Activated naive CD4-positive, alpha-beta T cell treated with anti-CD3 and anti-CD28 coated beads, Interleukin-2, amount 50 U/mL, for 72 hours (primary cell): ENCODE measurements around the gene DPYSL5. TPM values are rescaled to one million over a fixed set of nuclear protein-coding genes. Genes with fewer than 3 reads are reported as not detected.
"Not testable (repeated sequence)": the region's sequence is repeated elsewhere in the genome, so short reads cannot be mapped to it uniquely, and the experiment has no call there.

Source experiments
- ATAC-seq, 2 donors: fragments of 150-1000 bp; cut with Tn5 transposase; 2 replicates each; pipeline ENCODE4 v1.10.0; 2021; ENCODE audit warnings: mild to moderate bottlenecking in 2 of 2, moderate library complexity in 2 of 2
- DNase-seq, 2 donors: peaks; one replicate each; pipeline ENCODE4 v3.0.0; 2021 to 2022; ENCODE audit warnings: low spot score in 2 of 2
- H3K27ac Mint-ChIP-seq, 2 donors: one replicate each; pipeline ENCODE4 v1.8.0; 2022; ENCODE audit warnings: mild to moderate bottlenecking in 2 of 2, mixed read lengths in 2 of 2
- H3K36me3 Mint-ChIP-seq, 2 donors: one replicate each; pipeline ENCODE4 v1.8.0; 2022; ENCODE audit warnings: mixed read lengths in 2 of 2
- H3K9me3 Mint-ChIP-seq, 2 donors: one replicate each; pipeline ENCODE4 v1.8.0; 2022; ENCODE audit warnings: mixed read lengths in 2 of 2
- total RNA-seq, 2 donors: library from RNA; stranded (reverse); gene quantifications; one replicate each; pipeline ENCODE4 v1.2.3, GENCODE V29; 2022

Gene DPYSL5
- total RNA-seq, 2 donors from 2014 or later: not detected

DNA sequence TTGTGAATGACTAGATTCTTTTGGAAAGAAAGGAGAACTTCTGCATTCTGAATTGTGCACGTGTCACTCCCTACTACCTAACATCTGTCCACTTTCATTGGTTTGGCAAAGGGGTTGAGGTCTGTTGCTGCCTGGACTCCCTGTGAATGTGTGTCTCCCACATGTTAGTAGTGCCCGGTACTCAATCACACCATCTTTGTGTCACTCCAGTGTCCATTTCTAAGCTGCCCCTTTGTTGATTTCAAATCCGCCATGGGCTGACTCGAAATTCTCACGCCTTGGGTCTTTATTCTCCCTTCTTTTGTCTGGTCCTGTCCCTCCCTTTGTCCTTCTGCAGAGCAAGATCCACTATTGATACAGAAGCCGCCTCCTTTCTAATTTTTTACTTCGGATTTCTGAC lies 7.5 kb downstream of the DPYSL5 start:
- no peak for DNase-seq
- no peak overlapping the region for H3K27ac Mint-ChIP-seq
- H3K9me3 Mint-ChIP-seq: no peaks in the 10 kb centered on the region
- no peak for ATAC-seq
- H3K36me3 Mint-ChIP-seq: no peaks in the 10 kb centered on the region

DNA sequence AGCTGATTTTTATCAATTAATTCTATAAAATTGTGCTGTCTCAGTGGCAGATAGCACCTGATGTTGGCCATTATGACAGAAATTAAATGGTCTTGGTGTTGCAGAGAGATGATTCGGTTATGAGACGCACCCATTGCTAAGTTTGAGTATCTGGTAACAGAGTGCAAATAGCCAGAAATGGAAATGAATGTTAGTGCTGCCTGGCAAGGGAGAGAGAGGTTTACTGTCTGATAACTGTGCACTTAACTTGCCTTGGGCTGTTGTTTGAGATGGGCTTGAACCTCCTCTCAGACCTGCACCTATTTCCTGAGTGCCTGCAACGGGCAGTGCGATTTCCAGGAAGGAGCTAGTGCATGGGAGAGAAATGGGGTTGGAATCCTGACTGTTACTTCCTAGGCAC lies 11.7 kb downstream of the DPYSL5 start:
- H3K36me3 Mint-ChIP-seq: no peaks in the 10 kb centered on the region
- no peak for ATAC-seq
- no peaks in the 10 kb centered on the region for H3K9me3 Mint-ChIP-seq
- DNase-seq: no peak
- H3K27ac Mint-ChIP-seq: no peak overlapping the region

DNA sequence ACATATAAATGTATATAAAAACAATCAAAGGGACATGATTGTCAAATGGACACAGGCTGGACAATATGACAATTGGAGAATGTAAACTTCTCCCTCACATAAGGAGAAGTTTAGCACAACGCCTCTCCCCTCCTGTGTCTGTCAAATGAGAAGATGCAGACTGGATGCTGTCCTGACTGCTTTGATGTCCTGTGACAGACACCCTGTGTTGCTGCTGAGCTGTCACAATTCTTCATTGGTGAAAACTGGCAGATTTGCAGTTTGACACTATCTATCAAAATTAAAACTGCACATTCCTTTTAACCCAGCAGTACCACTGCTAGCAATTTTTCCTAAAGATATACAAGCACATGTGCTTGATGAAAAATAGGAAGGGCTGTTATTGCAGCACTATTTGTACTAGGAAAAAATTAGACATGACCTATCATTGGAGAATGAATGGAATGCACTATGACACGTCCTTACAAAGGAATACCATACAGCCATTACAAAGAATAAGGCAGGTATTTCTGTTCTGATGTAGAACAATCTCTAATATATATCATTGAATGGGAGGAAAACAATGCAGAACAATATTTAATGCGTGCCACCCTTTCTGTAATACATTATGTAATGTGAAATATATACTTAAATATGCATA lies 12.4 kb downstream of the DPYSL5 start:
- Mint-ChIP-seq H3K27ac (no peak overlapping the region), H3K9me3 (no peaks in the 10 kb centered on the region), H3K36me3 (no peaks in the 10 kb centered on the region)
- no peak for ATAC-seq
- DNase-seq: no peak

DNA sequence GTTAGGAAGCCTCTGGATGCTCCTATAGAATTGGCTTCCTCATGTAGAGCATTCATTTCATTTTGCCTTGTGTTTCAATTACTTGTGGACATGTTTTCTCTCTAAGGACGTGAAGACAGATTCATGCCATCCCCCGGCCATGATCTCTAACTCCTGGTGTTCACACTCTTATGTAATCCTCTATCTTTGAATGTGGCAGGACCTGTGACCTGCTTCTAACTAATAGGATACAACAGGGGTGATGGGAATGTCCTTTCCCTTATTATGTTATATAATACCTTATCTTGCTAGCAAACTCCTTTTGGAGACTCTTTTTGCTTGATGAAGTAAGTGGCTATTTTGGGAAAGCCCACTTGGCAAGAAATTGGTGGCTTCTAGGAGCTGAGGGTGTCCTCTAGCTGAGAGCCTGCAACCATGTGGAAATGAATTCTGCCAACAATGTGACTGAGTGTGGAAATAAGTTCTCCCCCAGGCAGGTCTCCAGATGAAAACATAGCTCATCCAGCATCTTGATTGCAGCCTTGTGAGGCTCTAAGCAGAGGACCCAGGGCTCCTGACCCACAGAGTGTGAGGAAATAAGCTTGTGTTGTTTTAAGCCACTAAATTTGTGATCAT lies 13.8 kb downstream of the DPYSL5 start:
- Mint-ChIP-seq H3K36me3 (no peaks in the 10 kb centered on the region), H3K27ac (no peak overlapping the region), H3K9me3 (no peaks in the 10 kb centered on the region)
- DNase-seq (no peak), ATAC-seq (no peak)

DNA sequence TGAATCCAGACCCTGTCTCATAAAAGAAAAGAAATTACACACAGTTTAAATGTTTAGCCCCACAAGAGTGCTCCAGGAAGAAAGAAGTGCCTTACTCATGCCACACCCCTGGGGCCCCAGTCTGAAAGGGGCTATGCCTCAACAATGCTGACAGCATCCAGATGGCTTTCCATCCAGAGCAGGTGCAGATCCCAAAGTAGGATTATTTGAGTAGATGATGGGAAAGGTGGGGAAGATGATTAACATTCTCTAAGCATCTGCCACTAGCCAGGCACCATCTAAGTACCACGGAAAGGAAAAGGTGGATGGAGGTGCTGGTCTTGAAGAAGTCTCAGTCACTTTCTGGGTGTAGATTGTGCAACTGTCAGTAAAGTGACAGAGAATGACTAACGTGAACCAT lies 16.3 kb downstream of the DPYSL5 start:
- DNase-seq: no peak
- no peak overlapping the region for H3K27ac Mint-ChIP-seq
- H3K36me3 Mint-ChIP-seq: no peaks in the 10 kb centered on the region
- no peaks in the 10 kb centered on the region for H3K9me3 Mint-ChIP-seq
- no peak for ATAC-seq

DNA sequence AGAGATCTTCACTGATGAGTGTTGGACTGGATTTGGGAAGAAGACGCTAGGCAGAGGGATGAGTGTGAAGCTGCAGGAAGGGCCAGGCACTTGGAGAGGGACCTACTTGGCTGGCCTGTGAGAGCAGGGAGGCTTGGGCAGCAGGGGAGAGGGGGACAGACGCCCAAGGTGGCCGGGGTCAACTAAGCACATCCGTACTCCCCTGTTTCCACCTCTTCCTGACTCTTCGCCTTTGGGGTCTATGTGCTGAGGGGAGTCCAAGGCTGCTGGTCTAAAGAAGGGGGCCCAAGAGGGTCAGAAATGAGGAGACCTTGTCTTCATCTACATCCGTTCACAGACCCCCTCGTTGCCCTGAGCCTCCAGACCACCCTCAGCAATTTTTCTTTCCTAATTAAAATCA lies 16.7 kb downstream of the DPYSL5 start:
- Mint-ChIP-seq H3K36me3 (no peaks in the 10 kb centered on the region), H3K27ac (no peak overlapping the region), H3K9me3 (no peaks in the 10 kb centered on the region)
- DNase-seq (no peak), ATAC-seq (no peak)

DNA sequence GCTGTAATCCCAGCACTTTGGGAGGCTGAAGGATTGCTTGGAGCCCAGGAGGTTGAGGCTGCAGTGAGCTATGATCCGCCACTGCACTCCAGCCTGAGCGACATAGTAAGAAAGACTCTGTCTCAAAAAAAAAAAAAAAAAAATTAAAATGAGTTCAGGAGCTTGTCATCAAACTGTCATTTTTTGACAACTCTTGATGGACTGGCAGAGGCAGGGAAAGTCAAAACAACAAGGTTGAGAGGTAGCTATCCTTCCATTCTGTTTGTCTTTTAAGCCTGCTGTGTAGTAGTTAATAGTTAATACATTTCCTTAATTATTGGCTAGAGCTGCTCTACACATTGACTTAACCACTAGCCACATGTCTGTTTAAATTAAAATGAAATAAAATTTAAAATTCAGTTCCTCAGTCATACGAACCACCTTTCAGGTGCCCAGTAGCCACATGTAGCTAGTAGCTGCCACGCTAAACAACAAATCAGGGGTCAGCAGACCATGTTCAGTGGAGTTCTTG lies 22.7 kb downstream of the DPYSL5 start:
- H3K36me3 Mint-ChIP-seq: no peaks in the 10 kb centered on the region
- ATAC-seq (no peak), DNase-seq (no peak)
- H3K9me3 Mint-ChIP-seq: no peaks in the 10 kb centered on the region
- no peak overlapping the region for H3K27ac Mint-ChIP-seq

DNA sequence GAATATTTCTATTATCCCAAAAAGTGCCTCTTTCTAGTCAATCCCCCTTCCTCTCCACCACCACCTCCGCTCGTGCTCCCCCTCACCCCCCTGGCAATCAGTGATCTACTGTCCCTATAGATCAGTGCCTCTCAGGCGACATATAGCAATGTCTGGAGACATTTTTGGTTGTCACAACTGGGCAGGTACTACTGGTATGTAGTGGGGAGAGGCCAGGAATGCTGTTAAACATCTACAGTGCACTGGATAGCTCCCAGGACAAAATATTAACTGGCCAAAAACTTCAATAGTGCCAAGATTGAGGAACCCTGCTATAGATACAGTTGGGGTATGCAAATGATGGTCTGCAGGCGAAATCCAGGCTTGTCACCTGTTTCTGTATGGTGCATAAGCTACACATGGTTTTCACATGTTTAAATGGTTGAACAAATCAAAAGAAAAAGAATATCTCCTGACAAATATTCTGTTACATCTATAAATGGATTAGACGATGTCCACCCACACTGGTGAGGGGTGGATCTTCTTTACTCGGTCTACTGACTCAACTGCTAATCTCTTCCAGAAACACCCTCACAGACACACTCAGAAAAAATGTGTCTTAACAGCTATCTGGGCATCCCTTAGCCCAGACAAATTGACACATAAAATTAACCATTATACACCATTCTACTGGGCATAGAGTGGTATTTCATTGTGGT lies 25.5 kb downstream of the DPYSL5 start:
- Mint-ChIP-seq H3K36me3 (no peaks in the 10 kb centered on the region), H3K9me3 (no peaks in the 10 kb centered on the region), H3K27ac (no peak overlapping the region)
- DNase-seq (no peak), ATAC-seq (no peak)

DNA sequence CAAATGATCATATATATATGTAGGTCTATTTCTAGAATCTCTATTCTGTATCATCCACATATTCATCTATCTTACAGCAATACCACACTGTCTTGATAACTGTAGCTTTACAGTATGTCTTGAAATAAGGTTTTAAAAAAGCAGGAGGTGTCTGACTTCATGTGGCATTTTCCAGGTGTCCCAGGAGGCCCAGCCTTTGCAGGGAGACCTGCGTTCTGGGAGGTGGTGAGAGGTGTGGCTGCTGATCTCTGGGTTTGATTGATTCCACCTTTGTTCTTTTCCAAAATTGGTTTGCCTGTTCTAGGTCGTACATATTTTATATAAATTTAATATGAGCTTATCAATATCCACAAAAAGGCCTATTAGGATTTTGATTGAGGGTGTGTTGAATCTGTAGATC lies 26.6 kb downstream of the DPYSL5 start:
- ATAC-seq (no peak), DNase-seq (no peak)
- no peaks in the 10 kb centered on the region for H3K9me3 Mint-ChIP-seq
- no peaks in the 10 kb centered on the region for H3K36me3 Mint-ChIP-seq
- no peak overlapping the region for H3K27ac Mint-ChIP-seq

DNA sequence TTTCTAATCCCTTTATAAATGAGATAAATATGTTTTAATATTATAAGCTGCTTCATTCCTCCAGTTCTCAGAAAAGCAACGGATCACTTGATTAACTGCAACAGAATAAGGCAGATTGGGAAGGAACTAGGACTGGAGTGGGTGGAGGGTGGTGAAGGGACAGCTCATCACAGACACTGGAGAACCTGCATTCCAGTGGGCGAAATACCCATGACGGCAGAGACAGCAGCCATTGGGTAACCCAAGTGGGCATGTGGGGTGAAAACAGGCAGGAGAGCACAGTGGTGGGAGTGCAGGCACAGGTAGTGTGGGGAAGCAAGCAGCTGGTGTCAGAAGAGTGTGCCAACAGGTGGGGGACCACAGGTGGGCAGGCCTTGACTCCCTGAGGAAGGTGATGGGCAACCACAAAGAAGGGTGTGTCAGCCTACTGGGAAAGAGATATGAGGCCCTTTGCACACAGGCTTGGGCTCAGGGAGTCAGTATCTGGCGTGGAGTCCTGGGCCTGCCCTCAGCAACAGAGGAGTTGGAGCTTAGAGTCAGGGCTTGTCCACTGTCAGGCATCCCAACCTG lies 27.2 kb downstream of the DPYSL5 start:
- no peak for ATAC-seq
- no peaks in the 10 kb centered on the region for H3K36me3 Mint-ChIP-seq
- no peaks in the 10 kb centered on the region for H3K9me3 Mint-ChIP-seq

DNA sequence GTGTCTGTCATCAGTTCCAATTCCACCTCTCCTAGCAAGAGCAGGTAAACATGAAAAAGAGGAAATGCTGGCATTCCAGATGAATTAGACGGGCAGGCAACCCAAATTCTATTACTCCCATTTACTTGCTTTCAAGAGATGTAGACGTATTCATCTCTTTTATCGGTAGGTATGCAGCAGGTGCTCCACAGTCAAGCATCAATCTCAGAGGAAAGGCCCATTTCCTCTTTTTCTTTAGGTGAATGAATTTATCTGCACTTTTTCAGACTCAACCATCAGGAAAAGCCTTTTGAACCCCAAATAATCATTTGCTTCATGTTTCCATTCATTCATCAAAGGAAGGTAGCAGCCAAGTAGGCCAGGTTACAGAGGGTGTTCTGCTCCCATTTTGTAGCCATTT lies 27.9 kb downstream of the DPYSL5 start:
- Mint-ChIP-seq H3K27ac (no peak overlapping the region), H3K9me3 (no peaks in the 10 kb centered on the region), H3K36me3 (no peaks in the 10 kb centered on the region)
- ATAC-seq: no peak
- no peak for DNase-seq

More for the DNA sequence above, 27.2 kb downstream of the DPYSL5 start:
- no peak overlapping the region for H3K27ac Mint-ChIP-seq
- no peak for DNase-seq

DNA sequence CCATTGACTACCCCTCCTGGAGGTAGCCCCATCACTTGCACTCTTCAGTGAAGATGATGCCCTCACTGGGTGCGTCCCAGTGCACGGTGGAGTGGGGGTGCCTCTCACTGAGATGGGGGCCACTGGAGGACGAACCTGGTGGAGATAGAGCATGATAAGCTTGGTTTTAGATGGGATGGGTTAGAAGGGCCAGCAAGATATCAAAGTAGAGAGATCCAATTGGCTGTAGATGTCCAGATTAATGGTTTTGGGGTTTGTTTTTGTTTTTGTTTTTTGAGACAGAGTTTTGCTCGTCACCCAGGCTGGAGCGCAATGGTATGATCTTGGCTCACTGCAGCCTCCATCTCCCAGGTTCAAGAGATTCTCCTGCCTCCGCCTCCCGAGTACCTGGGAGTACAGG lies 28.3 kb downstream of the DPYSL5 start:
- no peak for ATAC-seq
- no peaks in the 10 kb centered on the region for H3K36me3 Mint-ChIP-seq
- H3K27ac Mint-ChIP-seq: no peak overlapping the region

DNA sequence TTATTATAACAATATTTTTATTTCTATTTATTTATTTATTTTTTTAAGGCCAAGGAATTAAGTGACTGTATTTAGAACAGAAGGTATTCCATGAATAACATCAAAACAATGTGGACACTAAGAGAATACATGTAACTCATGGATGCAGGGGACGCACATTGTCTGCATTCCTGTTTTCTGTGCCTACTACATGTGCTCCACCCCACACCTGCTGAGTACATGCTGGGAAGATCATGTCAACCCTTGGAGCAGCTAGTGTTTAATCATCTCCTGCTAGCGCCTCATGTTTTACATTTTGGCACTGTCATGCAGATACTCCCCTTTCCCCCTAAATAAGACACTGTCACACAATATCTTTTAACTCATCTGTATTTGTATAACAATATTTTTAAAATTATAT lies 29.3 kb downstream of the DPYSL5 start:
- DNase-seq: no peak
- Mint-ChIP-seq H3K9me3 (no peaks in the 10 kb centered on the region), H3K27ac (no peak overlapping the region), H3K36me3 (no peaks in the 10 kb centered on the region)
- ATAC-seq: no peak

More for the DNA sequence above, 28.3 kb downstream of the DPYSL5 start:
- DNase-seq: no peak
- no peaks in the 10 kb centered on the region for H3K9me3 Mint-ChIP-seq

DNA sequence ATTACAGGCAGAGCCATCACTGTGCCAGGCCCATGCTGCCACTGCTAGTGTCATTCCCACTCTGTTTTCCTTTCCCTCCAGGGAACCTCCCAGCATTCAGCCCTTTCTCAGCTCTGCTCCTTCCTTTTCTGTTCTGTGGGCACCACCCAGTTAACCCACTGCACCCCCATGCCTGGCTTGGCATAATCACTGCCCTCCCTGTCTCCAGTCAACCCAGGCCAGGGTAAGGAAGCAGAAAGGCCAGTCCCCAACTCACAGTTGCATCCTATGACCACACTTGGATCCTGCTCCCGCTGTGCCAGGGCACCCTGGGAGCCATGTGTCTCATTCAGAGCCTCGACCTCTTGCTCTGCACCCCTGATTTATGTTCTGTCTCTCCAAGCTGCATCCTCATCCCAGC lies 32.2 kb downstream of the DPYSL5 start:
- H3K27ac Mint-ChIP-seq: no peak overlapping the region

DNA sequence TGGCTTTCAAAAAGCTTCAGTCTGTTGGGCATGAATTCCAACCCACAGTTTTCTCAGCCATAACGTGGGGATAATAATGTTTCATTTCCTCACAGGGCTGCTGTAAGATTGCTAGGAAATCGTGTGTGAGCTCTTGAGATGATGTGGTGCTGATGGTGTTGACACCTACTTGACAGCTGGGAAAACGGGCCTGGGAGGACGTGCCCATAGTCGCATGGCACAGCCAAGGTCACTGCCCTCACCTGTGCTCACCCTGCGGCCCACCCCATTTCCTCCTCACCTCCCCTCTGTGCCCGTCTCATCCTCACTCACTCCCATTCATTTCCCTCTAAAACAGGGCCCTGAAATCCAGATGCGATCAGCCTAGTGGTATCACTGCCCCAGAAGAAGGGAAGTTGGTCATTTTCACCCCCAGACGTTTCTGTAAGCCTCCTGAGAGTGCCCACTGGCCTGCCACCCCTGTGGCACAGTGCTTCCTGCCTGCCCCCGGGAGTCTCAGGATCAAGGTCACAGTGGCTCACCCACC lies 33.0 kb downstream of the DPYSL5 start:
- no peak for ATAC-seq
- H3K36me3 Mint-ChIP-seq: no peaks in the 10 kb centered on the region
- H3K9me3 Mint-ChIP-seq: no peaks in the 10 kb centered on the region
- H3K27ac Mint-ChIP-seq: no peak overlapping the region
- no peak for DNase-seq

More for the DNA sequence above, 32.2 kb downstream of the DPYSL5 start:
- DNase-seq (no peak), ATAC-seq (no peak)
- no peaks in the 10 kb centered on the region for H3K9me3 Mint-ChIP-seq
- H3K36me3 Mint-ChIP-seq: no peaks in the 10 kb centered on the region

DNA sequence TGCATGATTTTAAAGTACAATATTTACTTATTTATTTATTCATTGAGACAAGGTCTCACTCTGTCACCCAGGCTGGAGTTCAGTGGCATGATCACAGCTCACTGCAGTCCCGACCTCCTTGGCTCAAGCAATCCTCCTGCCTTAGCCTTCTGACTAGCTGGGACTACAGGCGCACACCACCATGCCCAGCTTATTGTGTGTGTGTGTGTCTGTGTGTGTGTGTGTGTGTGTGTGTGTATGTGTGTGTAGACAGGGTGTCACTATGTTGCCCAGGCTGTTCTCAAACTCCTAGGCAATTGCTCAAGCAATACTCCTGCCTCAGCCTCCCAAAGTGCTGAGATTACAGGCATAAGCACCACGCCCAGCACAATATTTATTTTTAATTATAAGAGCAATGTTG lies 34.3 kb downstream of the DPYSL5 start:
- H3K27ac Mint-ChIP-seq, DNase-seq, ATAC-seq, H3K9me3 Mint-ChIP-seq, H3K36me3 Mint-ChIP-seq: not testable (repeated sequence)

DNA sequence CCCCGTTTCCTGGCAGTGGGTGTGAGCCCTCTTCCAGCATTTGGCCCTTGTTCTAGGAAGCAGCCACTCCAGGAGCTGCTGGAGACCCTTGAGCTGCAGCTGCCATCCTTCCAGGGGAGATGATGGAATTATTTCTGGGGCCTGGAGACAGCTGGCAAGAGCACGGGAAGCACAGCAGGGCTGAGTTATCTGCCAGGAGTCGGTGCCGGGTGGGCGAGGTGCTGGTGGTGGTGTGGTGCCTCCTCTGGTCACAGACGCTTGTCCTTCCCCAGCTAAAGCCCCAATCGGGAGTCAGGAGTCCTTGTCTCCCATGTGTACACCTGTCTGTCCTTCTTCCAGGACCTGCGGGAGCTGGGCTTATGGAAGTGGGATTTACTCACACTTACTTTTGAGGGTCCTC lies 36.0 kb downstream of the DPYSL5 start:
- DNase-seq (no peak), ATAC-seq (no peak)
- Mint-ChIP-seq H3K36me3 (no peaks in the 10 kb centered on the region), H3K9me3 (no peaks in the 10 kb centered on the region), H3K27ac (no peak overlapping the region)
